Measurements from ENCODE around the gene YTHDF1.

Gene YTHDF1

GRCh38 chr20:63212393-63212730 is 3.6 kb downstream of the YTHDF1 start:
- 92 to 95% methylated on average over 5 of the region's 5 CpGs for WGBS, 2 experiments
- no peaks in the 10 kb centered on the region for H3K9me3 ChIP-seq (ENCODE audit: control insufficient read depth, low read length)
- no peak overlapping the region for H3K27ac ChIP-seq (ENCODE audit: insufficient read depth, low read depth, low read length, poor library complexity, severe bottlenecking)
- H3K27me3 ChIP-seq (ENCODE audit: control insufficient read depth, insufficient read depth, low read length, poor library complexity, severe bottlenecking), result no peaks in the 10 kb centered on the region
- peaks cover 9% of the 10 kb centered on the region for H3K4me1 ChIP-seq (ENCODE audit: control insufficient read depth, insufficient read depth, low read length)
- no peak overlapping the region for H3K4me3 ChIP-seq (ENCODE audit: insufficient read depth, low read depth, low read length)
- peaks cover 21% of the 10 kb centered on the region for H3K36me3 ChIP-seq (ENCODE audit: control insufficient read depth, insufficient read depth, low read length)

GRCh38 chr20:63210011-63210605 is 5.8 kb downstream of the YTHDF1 start:
- H3K4me1 ChIP-seq (ENCODE audit: control insufficient read depth, insufficient read depth, low read length), result peaks cover 4% of the 10 kb centered on the region
- peaks cover 21% of the 10 kb centered on the region for H3K36me3 ChIP-seq (ENCODE audit: control insufficient read depth, insufficient read depth, low read length)
- H3K9me3 ChIP-seq (ENCODE audit: control insufficient read depth, low read length), result no peaks in the 10 kb centered on the region
- H3K4me3 ChIP-seq (ENCODE audit: insufficient read depth, low read depth, low read length), result no peak overlapping the region
- WGBS, 2 experiments, result 92 to 93% methylated on average over 11 of the region's 11 CpGs
- H3K27ac ChIP-seq (ENCODE audit: insufficient read depth, low read depth, low read length, poor library complexity, severe bottlenecking), result no peak overlapping the region
- H3K27me3 ChIP-seq (ENCODE audit: control insufficient read depth, insufficient read depth, low read length, poor library complexity, severe bottlenecking), result no peaks in the 10 kb centered on the region

GRCh38 chr20:63208346-63208909 is 7.5 kb downstream of the YTHDF1 start:
- Histone ChIP-seq H3K27me3 (ENCODE audit: control insufficient read depth, insufficient read depth, low read length, poor library complexity, severe bottlenecking) (no peaks in the 10 kb centered on the region), H3K27ac (ENCODE audit: insufficient read depth, low read depth, low read length, poor library complexity, severe bottlenecking) (no peak overlapping the region), H3K36me3 (ENCODE audit: control insufficient read depth, insufficient read depth, low read length) (peaks cover 22% of the 10 kb centered on the region), H3K4me1 (ENCODE audit: control insufficient read depth, insufficient read depth, low read length) (no peaks in the 10 kb centered on the region), H3K4me3 (ENCODE audit: insufficient read depth, low read depth, low read length) (no peak overlapping the region), H3K9me3 (ENCODE audit: control insufficient read depth, low read length) (no peaks in the 10 kb centered on the region)
- WGBS, 2 experiments, result 92 to 96% methylated on average over 6 of the region's 6 CpGs

- H3K4me3 ChIP-seq (ENCODE audit: insufficient read depth, low read depth, low read length), result no peak overlapping the region
- H3K4me1 ChIP-seq (ENCODE audit: control insufficient read depth, insufficient read depth, low read length), result no peaks in the 10 kb centered on the region
- H3K36me3 ChIP-seq (ENCODE audit: control insufficient read depth, insufficient read depth, low read length), result peaks cover 27% of the 10 kb centered on the region
- H3K27ac ChIP-seq (ENCODE audit: insufficient read depth, low read depth, low read length, poor library complexity, severe bottlenecking), result no peak overlapping the region
- no peaks in the 10 kb centered on the region for H3K9me3 ChIP-seq (ENCODE audit: control insufficient read depth, low read length)
- WGBS, 2 experiments, result 94 to 97% methylated on average over 11 of the region's 11 CpGs
- no peaks in the 10 kb centered on the region for H3K27me3 ChIP-seq (ENCODE audit: control insufficient read depth, insufficient read depth, low read length, poor library complexity, severe bottlenecking)
Observed at GRCh38 chr20:63206878-63207277, 9.1 kb downstream of the YTHDF1 start.

GRCh38 chr20:63205896-63206295 is 10.0 kb downstream of the YTHDF1 start:
- 94 to 96% methylated on average over 10 of the region's 10 CpGs for WGBS, 2 experiments
- Histone ChIP-seq H3K4me3 (ENCODE audit: insufficient read depth, low read depth, low read length) (no peak overlapping the region), H3K27me3 (ENCODE audit: control insufficient read depth, insufficient read depth, low read length, poor library complexity, severe bottlenecking) (no peaks in the 10 kb centered on the region), H3K36me3 (ENCODE audit: control insufficient read depth, insufficient read depth, low read length) (peaks cover 27% of the 10 kb centered on the region), H3K27ac (ENCODE audit: insufficient read depth, low read depth, low read length, poor library complexity, severe bottlenecking) (no peak overlapping the region), H3K9me3 (ENCODE audit: control insufficient read depth, low read length) (no peaks in the 10 kb centered on the region), H3K4me1 (ENCODE audit: control insufficient read depth, insufficient read depth, low read length) (no peaks in the 10 kb centered on the region)

- Histone ChIP-seq H3K27ac (ENCODE audit: insufficient read depth, low read depth, low read length, poor library complexity, severe bottlenecking) (no peak overlapping the region), H3K9me3 (ENCODE audit: control insufficient read depth, low read length) (no peaks in the 10 kb centered on the region), H3K4me1 (ENCODE audit: control insufficient read depth, insufficient read depth, low read length) (no peaks in the 10 kb centered on the region), H3K4me3 (ENCODE audit: insufficient read depth, low read depth, low read length) (no peak overlapping the region), H3K36me3 (ENCODE audit: control insufficient read depth, insufficient read depth, low read length) (peaks cover 27% of the 10 kb centered on the region), H3K27me3 (ENCODE audit: control insufficient read depth, insufficient read depth, low read length, poor library complexity, severe bottlenecking) (no peaks in the 10 kb centered on the region)
- WGBS, 2 experiments, result 95 to 96% methylated on average over 5 of the region's 5 CpGs
Observed at GRCh38 chr20:63204362-63204761, 11.6 kb downstream of the YTHDF1 start.

- Histone ChIP-seq H3K4me3 (ENCODE audit: insufficient read depth, low read depth, low read length) (no peak overlapping the region), H3K36me3 (ENCODE audit: control insufficient read depth, insufficient read depth, low read length) (peaks cover 22% of the 10 kb centered on the region)
Observed at GRCh38 chr20:63202811-63203526, 13.0 kb downstream of the YTHDF1 start.

GRCh38 chr20:63202021-63202420 is 13.9 kb downstream of the YTHDF1 start:
- Histone ChIP-seq H3K4me3 (ENCODE audit: insufficient read depth, low read depth, low read length) (no peak overlapping the region), H3K27me3 (ENCODE audit: control insufficient read depth, insufficient read depth, low read length, poor library complexity, severe bottlenecking) (no peaks in the 10 kb centered on the region), H3K4me1 (ENCODE audit: control insufficient read depth, insufficient read depth, low read length) (no peaks in the 10 kb centered on the region), H3K9me3 (ENCODE audit: control insufficient read depth, low read length) (no peaks in the 10 kb centered on the region), H3K36me3 (ENCODE audit: control insufficient read depth, insufficient read depth, low read length) (peaks cover 22% of the 10 kb centered on the region), H3K27ac (ENCODE audit: insufficient read depth, low read depth, low read length, poor library complexity, severe bottlenecking) (no peak overlapping the region)
- 93% methylated on average over 17 of the region's 17 CpGs for WGBS, 2 experiments

More at GRCh38 chr20:63202811-63203526, 13.0 kb downstream of the YTHDF1 start:
- Histone ChIP-seq H3K27ac (ENCODE audit: insufficient read depth, low read depth, low read length, poor library complexity, severe bottlenecking) (no peak overlapping the region), H3K27me3 (ENCODE audit: control insufficient read depth, insufficient read depth, low read length, poor library complexity, severe bottlenecking) (no peaks in the 10 kb centered on the region), H3K4me1 (ENCODE audit: control insufficient read depth, insufficient read depth, low read length) (no peaks in the 10 kb centered on the region), H3K9me3 (ENCODE audit: control insufficient read depth, low read length) (no peaks in the 10 kb centered on the region)
- 97% methylated on average over 29 of the region's 29 CpGs for WGBS, 2 experiments

- no peaks in the 10 kb centered on the region for H3K9me3 ChIP-seq (ENCODE audit: control insufficient read depth, low read length)
- no peaks in the 10 kb centered on the region for H3K4me1 ChIP-seq (ENCODE audit: control insufficient read depth, insufficient read depth, low read length)
- no peak overlapping the region for H3K4me3 ChIP-seq (ENCODE audit: insufficient read depth, low read depth, low read length)
- H3K36me3 ChIP-seq (ENCODE audit: control insufficient read depth, insufficient read depth, low read length), result peaks cover 30% of the 10 kb centered on the region
- WGBS, 2 experiments, result 92% methylated on average over 7 of the region's 7 CpGs
- no peak overlapping the region for H3K27ac ChIP-seq (ENCODE audit: insufficient read depth, low read depth, low read length, poor library complexity, severe bottlenecking)
- H3K27me3 ChIP-seq (ENCODE audit: control insufficient read depth, insufficient read depth, low read length, poor library complexity, severe bottlenecking), result no peaks in the 10 kb centered on the region
Observed at GRCh38 chr20:63198606-63199005, 17.3 kb downstream of the YTHDF1 start.

- Histone ChIP-seq H3K9me3 (ENCODE audit: control insufficient read depth, low read length) (no peaks in the 10 kb centered on the region), H3K27me3 (ENCODE audit: control insufficient read depth, insufficient read depth, low read length, poor library complexity, severe bottlenecking) (no peaks in the 10 kb centered on the region), H3K4me1 (ENCODE audit: control insufficient read depth, insufficient read depth, low read length) (no peaks in the 10 kb centered on the region), H3K36me3 (ENCODE audit: control insufficient read depth, insufficient read depth, low read length) (peaks cover 14% of the 10 kb centered on the region), H3K27ac (ENCODE audit: insufficient read depth, low read depth, low read length, poor library complexity, severe bottlenecking) (no peak overlapping the region), H3K4me3 (ENCODE audit: insufficient read depth, low read depth, low read length) (no peak overlapping the region)
- WGBS, 2 experiments, result 82 to 84% methylated on average over 9 of the region's 9 CpGs
Observed at GRCh38 chr20:63196768-63197470, 19.0 kb downstream of the YTHDF1 start.
